Smooth muscle cell (in vitro differentiated cells): ENCODE data around the gene CTRB1. TPM values are rescaled to one million over a fixed set of nuclear protein-coding genes. Genes with fewer than 3 reads are reported as not detected.
A peak's percentile ranks its signal among the peaks of the same experiment; 100 is the strongest.

Experiments used
- DNase-seq: peaks from one replicate; lab custom pipeline; 2025; ENCODE audit not compliant: unreplicated experiment; lab: John Stamatoyannopoulos, UW
- H2AFZ ChIP-seq: fragments of 200-600 bp; sonication (generic); 2 replicates; pipeline ENCODE4 v1.6.0; 2016; ENCODE audit warnings: antibody characterized with exemption, low read depth, mild to moderate bottlenecking
- H3F3A ChIP-seq: fragments of 200-600 bp; sonication (generic); 2 replicates; pipeline ENCODE4 v1.6.0; 2017; ENCODE audit warnings: antibody characterized with exemption, low read depth
- H3K27ac ChIP-seq: fragments of 200-600 bp; sonication (generic); 2 replicates; pipeline ENCODE4 v1.5.1; 2016; ENCODE audit warnings: low read depth, mild to moderate bottlenecking
- H3K27me3 ChIP-seq: fragments of 200-600 bp; sonication (generic); 2 replicates; pipeline ENCODE4 v1.6.1; 2016; ENCODE audit warnings: low read depth, mild to moderate bottlenecking
- H3K36me3 ChIP-seq: fragments of 200-600 bp; sonication (generic); 2 replicates; pipeline ENCODE4 v1.5.1; 2016; ENCODE audit warnings: low read depth
- H3K4me1 ChIP-seq: fragments of 200-600 bp; sonication (generic); 2 replicates; pipeline ENCODE4 v1.5.1; 2016; ENCODE audit warnings: low read depth
- H3K4me2 ChIP-seq: fragments of 200-600 bp; sonication (generic); 2 replicates; pipeline ENCODE4 v1.6.0; 2016; ENCODE audit warnings: mild to moderate bottlenecking
- H3K4me3 ChIP-seq: fragments of 200-600 bp; sonication (generic); 2 replicates; pipeline ENCODE4 v1.5.1; 2016; ENCODE audit warnings: mild to moderate bottlenecking
- H3K79me2 ChIP-seq: fragments of 200-600 bp; sonication (generic); 2 replicates; pipeline ENCODE4 v1.6.0; 2016; ENCODE audit warnings: low read depth, mild to moderate bottlenecking
- H3K9ac ChIP-seq: fragments of 200-600 bp; sonication (generic); 2 replicates; pipeline ENCODE4 v1.6.0; 2016; ENCODE audit warnings: low read depth
- H3K9me3 ChIP-seq: fragments of 200-600 bp; sonication (generic); replicated peaks from 2 replicates; pipeline ENCODE4 v1.5.1; 2016; ENCODE audit warnings: low read depth
- H4K20me1 ChIP-seq: fragments of 200-600 bp; sonication (generic); 2 replicates; pipeline ENCODE4 v1.6.0; 2016; ENCODE audit warnings: low read depth
- CTCF ChIP-seq: fragments of 200-600 bp; sonication (generic); IDR thresholded peaks from 2 replicates; pipeline ENCODE4 v1.5.1; 2017; ENCODE audit warnings: borderline replicate concordance, mild to moderate bottlenecking, antibody characterized with exemption; ENCODE audit not compliant: insufficient read depth, poor library complexity, severe bottlenecking
- WGBS: methylation state at CpG from one replicate; pipeline ENCODE4 v1.1.7; 2016; ENCODE audit warnings: low lambda C conversion rate; 5-methylcytosine and 5-hydroxymethylcytosine counted together
- polyA plus RNA-seq: library from polyadenylated mRNA; unstranded; fragments of >200 nt; fragmentation: Nextera tagmentation; extraction: Ambion mirVana; gene quantifications from 2 replicates; pipeline ENCODE4 v1.2.1, GENCODE V29; 2016
- total RNA-seq: library from RNA; depleted of rRNA; stranded (reverse); fragments of >200 nt; gene quantifications from 2 replicates; pipeline ENCODE4 v1.2.3, GENCODE V29; 2014

Gene CTRB1
- total and polyA plus RNA-seq, 2 experiments from 2014 or later: 1.9 TPM; not detected in 1

GRCh38 chr16:75260851-75261589, 42.2 kb downstream of the CTRB1 start:
- no peak for TF ChIP-seq CTCF
- no peak overlapping the region for H2AFZ ChIP-seq
- peaks cover 90% of the 10 kb centered on the region for H4K20me1 ChIP-seq
- 62% methylated on average over 9 of the region's 10 CpGs for WGBS
- peak overlapping the region; percentile 54 for H3K27ac ChIP-seq
- peak overlapping the region; percentile 99 for H3K4me2 ChIP-seq
- H3K4me3 ChIP-seq: no peak overlapping the region
- peaks cover 43% of the 10 kb centered on the region for H3K4me1 ChIP-seq
- no peak for DNase-seq
- no peaks in the 10 kb centered on the region for H3K27me3 ChIP-seq
- no peaks in the 10 kb centered on the region for H3K36me3 ChIP-seq
- H3K9me3 ChIP-seq: no peaks in the 10 kb centered on the region
- peaks cover 99% of the 10 kb centered on the region for H3K79me2 ChIP-seq
- no peak overlapping the region for H3K9ac ChIP-seq
- H3F3A ChIP-seq: peaks cover 14% of the 10 kb centered on the region

- Histone ChIP-seq H4K20me1 (peaks cover 84% of the 10 kb centered on the region), H3K4me1 (peaks cover 42% of the 10 kb centered on the region), H3K9ac (no peak overlapping the region), H3K4me3 (no peak overlapping the region), H3K9me3 (no peaks in the 10 kb centered on the region), H3K36me3 (no peaks in the 10 kb centered on the region), H3K79me2 (peaks cover 95% of the 10 kb centered on the region), H2AFZ (no peak overlapping the region), H3K4me2 (peak overlapping the region; percentile 99), H3F3A (peaks cover 11% of the 10 kb centered on the region), H3K27ac (peak overlapping the region; percentile 31), H3K27me3 (no peaks in the 10 kb centered on the region)
- TF ChIP-seq CTCF: no peak
- no peak for DNase-seq
- 94% methylated on average over 3 of the region's 3 CpGs for WGBS
Observed at GRCh38 chr16:75261590-75262078, 42.8 kb downstream of the CTRB1 start.

GRCh38 chr16:75262104-75262799, 43.5 kb downstream of the CTRB1 start:
- H3K27ac ChIP-seq: peak overlapping the region; percentile 31
- 92% methylated on average over 14 of the region's 14 CpGs for WGBS
- no peaks in the 10 kb centered on the region for H3K9me3 ChIP-seq
- H3K4me3 ChIP-seq: no peak overlapping the region
- H3F3A ChIP-seq: peaks cover 5% of the 10 kb centered on the region
- peaks cover 36% of the 10 kb centered on the region for H3K4me1 ChIP-seq
- H3K79me2 ChIP-seq: peaks cover 89% of the 10 kb centered on the region
- peak overlapping the region; percentile 3 for H3K9ac ChIP-seq
- TF ChIP-seq CTCF: no peak
- no peaks in the 10 kb centered on the region for H3K27me3 ChIP-seq
- H4K20me1 ChIP-seq: peaks cover 78% of the 10 kb centered on the region
- DNase-seq: no peak
- no peak overlapping the region for H2AFZ ChIP-seq
- no peaks in the 10 kb centered on the region for H3K36me3 ChIP-seq
- H3K4me2 ChIP-seq: peak overlapping the region; percentile 99
